ENCODE results near the gene KIAA1958.

KIAA1958 gene

DNA sequence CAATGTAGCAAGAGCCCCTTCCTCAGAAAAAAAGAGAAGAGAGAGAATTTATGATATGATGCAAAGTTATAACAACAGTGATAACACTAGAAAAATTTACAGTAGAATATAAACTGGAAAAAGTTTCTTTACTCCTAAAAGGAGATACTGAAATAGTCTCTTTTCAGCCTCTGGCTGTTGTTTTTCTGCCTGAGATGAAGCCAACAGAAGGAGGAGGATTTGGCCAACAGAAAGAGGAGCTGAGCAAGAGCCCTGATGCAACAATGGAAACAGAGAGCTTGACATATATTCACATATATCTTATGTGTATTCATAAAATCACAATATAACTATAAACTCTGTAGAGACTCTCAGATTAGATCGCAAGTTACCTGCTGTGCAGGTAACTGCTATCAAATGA, 122.2 kb downstream of the KIAA1958 start:
- DNase-seq = no peak

DNA sequence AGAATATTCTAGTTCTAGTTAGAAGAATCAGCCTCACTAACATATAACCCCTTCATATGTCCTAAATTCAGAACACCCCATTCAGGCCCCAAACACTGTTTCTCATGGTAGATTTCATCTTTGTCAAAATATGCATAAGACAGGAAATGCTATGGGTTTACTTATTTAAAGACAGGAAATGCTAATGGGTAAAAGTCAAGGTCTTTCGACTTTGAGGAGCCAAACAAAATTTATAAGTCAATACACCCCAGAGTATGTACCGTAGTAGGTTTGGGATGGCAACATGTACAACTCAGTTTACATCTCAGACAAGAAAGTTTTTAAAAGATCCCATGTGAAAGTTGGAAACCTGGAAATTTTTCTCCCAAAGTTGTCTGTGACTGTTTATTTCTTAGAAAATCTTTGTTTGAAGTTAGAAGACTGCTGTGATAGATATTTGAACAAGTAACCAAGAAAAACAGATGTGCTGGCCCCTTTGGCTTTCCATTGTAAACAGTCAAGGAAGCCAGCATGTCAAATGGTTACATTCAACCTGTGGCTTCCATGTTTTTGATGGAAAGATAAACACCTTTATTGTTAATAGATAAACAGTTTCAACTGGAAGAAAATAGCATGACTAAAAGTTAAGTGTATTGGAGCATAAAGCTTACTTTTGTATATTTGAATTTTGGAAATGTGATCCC, 129.1 kb downstream of the KIAA1958 start:
- DNase-seq = no peak

DNA sequence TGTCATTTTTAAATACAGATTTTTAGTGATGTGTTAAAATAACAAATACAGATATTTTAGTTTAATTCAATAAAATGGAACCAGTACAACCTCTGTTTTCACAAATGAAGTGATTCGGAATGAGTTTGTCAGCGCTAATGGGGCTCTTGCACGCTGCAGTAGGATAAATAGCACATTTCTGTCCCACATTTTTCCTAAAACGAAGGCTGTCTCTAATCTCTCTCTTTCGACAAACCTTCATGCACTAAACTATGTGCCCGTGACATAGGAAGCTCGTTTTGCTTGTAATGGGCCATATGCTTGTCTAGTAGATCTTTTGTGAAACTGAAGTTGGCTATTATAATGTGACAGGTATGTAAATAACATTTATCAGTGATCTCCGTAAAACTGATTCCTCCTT, 130.7 kb downstream of the KIAA1958 start:
- DNase-seq = no peak

DNA sequence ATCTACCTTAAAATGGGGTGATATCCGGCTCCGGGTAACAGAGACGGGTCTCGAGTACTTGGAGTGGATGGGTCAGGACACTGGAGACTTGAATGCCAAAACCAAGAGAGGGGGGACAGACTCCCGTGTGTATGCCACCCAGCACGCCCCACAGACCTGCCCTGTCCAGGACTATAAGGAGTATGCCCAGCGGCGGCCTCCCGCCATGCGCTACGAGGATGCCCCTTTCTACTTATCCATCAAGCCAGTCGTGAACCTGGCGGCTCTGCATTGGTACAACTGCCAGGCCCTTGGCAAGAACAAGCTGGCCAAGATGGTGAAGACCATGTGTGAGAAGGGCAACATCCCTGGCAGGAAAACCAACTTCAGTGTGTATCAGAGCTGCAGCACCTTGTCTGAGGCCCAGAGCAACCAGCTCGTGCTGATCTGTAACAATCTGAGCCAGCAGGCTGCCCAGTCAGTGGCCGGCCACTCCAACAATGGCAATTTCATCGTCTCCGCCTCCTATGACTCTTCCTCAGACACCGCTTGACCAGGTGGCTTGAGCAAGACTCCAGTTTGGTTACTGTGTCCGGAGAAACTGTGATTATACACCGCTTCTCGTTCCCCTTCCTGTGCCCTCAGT, 131.9 kb downstream of the KIAA1958 start:
- DNase-seq = no peak

DNA sequence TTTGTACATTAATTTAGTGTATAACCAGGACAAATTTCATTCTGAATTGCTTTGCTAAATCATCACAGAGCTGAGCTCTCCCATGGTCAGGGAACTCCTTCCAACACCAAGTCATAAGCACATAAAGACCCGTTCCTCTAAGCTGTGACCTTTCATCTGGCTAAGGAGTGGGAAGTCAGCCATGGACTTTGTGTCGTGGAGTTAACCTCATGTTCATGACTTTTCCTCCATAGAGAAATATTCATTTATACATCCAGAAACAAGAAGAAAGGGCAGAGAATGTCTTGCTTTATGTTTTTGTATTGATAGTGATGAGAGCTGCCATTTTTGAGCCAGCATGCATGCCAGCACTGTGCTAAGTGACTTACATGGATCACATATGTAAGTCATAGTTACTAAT, 133.8 kb downstream of the KIAA1958 start:
- DNase-seq = no peak

DNA sequence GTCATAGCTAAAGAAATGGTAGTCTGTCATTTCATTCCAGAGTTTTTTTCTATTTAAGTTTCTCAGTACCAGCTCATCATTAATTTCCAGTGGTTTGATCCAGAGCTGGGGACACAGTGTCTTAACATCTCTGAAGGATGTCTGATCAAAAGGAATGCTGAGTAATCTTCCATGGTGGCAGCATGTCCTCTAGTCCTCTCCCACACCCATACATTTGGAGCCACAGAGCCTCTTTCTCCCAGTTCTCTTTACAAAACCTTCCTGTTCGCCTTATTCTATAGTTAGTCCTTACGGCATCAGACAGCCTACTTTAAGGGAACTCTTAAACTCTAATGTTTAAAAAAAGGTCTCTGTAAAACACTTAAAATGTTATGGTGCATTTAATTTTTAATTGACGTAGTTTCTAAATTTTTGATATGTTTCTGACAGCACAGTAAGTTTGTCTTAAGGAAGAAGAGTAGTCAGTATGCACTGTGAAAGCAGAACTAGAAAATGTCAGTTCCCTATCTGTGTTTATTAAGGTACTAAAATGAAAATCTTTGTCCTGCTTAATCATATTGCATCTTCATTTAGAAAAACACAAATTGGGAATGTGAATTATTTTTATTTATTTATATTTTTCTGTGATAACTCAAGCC, 134.5 kb downstream of the KIAA1958 start:
- peak; percentile 56 for DNase-seq

DNA sequence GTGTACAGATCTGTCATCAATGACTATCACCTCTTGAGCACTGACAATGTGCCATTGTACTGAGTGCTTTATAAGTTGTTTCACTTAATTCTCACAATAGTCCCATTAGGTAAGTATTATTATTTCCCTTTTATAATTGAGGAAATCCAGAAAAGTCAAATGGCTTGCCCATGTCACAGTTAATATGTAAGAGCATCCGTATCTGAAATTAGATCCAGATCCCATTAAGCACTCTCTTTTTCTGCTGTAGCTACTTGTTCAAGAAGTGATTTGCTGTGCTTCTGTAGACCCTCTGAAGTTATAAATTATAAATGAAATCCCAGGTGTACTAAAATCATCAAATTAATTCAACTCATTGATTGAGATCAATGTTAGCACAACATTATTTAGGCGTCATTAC, 136.6 kb downstream of the KIAA1958 start:
- DNase-seq = no peak

DNA sequence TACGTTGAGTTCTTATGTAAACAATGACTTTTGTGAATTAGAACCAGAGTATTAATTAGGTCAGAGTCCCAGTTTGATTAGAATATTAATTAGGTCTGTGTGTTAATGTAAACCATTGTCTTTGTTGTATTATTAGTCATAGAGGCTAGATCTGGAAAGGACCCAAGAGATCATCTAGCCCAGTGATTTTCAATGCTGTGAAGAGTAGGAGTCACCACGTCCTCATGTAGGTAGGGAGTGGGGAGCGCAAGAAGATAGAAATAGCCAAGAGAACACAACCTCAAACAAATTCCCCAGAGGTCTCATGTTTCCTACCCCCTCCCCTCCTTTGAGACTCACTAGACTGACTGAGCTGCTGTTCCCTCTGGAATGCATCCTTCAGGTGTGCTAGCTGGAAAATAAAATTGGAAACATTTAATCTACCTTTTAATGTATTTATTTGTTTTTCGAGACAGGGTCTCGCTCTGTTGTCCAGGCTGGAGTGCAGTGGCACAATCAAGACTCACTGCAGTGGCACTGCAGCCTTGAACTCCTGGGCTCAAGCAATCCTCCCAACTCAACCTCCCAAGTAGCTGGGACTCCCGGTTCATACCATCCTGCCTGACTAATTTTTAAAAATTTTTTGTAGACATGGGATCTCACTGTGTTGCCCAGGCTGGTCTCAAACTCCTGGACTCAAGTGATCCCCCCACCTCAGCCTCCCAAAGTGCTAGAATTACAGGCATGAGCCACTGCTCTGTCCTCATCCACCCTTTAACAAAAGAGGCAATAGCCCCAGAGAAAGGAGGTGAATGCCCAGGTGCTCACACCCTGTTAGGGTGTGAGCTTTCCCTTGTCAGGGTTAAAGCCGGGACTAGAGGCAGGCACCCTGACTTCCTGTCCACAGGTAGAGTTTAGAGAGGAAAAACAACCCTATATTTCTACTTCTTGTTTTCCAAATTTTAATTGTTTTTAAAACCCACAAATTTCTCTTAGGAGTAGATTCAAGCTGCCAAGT, 138.4 kb downstream of the KIAA1958 start:
- no peak for DNase-seq

DNA sequence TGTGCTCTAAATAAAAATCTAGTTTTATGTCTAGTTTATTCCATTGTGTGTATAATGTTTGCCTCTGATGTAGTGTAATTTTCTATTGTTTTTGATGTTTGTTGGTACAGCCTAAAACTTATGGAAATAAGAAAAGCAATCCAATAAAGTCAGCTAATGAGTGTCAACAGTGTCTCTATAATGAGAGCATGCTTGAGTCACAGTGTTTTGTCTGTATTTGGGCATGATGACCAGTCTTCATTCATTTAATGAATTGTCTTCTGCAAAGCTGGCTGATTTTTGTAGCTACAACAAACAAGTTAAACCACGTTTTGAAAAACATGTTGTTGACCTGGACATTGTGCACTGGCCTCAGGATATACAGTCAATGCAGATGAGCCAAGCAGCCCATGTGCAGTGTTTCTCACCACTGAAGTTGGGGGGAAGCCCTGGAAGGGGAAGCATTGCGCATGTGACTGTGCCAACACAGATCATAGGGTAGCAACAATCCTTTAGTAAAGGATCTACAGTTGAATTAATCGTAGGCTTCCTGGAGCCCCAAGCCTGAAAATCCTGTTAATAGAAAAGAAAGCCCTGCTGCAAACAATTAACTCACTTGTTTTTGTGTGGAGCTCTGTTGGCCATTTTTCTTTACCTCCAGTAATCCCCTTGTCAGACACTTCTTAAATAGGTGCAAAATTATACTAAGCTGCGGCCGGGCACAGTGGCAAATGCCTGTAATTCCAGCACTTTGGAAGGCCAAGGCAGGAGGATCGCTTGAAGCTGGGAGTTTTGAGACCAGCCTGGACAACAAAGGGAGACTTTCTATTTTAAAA, 143.3 kb downstream of the KIAA1958 start:
- DNase-seq = no peak

DNA sequence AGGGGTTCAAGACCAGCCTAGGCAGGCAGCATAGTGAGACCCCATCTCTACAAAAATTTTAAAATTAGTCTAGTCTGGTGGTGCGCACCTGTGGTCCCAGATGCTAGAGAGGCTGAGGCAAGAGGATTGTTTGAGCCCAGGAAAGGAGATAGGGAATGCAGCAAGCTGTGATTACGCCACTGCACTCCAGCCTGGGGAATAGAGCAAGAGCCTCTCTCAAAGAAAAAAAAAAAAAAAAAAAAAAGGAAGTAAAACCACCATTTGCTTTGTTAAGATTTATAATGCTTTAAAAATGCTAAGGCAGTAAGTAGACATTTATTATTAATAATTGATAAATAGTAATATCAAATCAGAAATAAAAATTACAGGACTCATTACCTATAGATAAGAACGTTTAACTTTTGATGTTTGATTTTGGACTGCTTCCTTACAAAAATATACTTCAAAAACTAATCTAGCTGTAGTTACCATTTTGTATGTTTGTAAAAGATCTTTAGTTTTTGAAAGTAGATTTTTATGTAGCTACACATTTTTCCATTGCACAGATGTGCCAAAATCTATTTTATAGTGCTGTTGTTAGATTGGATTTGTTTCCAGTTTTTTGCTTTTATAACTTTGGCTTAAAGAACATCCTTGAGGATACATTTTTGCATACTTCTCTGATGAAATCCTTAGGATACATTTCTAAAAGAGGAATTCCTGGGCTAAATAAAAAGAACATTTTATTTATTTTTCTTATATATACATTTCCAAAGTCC, 144.9 kb downstream of the KIAA1958 start:
- DNase-seq = peak; percentile 56

DNA sequence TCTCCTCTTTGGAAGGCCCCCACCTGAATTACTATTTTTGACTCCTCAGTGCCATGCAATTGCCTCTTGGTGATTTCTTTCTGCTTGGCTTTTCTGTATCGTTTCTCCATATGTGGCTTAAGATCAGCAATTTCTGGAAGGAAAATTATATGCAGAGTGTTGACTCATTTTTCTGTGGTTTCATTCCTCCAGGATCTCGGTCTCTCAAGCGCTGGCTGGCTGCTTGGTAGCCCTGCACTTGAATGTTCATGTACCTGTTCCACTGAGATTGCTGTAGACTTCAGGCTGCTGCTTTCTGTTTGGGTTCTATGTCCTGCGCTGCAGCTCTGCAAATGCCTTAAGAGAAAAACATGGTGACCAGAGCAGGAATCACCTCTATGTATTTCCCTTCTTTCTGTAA, 153.7 kb downstream of the KIAA1958 start:
- DNase-seq = no peak

DNA sequence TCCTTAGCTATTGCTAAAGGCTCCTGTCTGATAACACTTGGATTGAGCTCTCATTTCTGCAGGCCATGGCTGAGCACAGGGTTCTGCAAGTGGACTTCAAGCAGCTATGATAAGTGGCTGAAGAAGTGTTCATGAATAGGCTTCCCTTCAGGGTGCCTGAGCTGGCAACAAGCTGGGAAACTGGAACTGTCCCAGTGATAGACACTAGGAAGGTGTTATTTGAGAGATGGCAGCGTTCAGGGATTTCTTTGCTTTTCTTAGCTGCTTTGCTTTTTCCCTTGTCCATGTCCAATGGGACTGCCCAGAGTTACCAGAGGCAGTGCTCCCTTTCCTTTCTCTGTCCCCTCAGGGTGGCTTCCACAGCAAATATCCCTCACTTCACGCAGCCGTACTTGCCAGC, 155.5 kb downstream of the KIAA1958 start:
- DNase-seq = no peak

DNA sequence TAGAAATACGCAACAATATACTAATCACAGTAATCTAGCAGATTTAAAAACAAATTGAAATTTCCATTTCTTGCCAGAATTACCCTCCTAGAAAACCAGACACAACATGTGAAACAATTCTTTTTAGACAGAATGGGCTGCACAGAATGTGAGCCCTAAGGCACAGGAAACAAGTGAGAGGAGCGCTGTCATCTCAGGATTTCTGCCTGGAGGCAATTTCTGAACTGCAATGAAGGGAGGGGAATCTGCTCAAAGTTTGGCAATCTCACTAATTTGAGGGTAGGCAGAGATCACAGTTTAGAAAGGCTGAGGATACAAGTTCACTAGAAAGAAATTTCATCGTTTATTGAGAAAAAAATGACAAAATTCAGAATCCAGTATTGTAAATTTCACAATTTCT, 161.0 kb downstream of the KIAA1958 start:
- DNase-seq = no peak

DNA sequence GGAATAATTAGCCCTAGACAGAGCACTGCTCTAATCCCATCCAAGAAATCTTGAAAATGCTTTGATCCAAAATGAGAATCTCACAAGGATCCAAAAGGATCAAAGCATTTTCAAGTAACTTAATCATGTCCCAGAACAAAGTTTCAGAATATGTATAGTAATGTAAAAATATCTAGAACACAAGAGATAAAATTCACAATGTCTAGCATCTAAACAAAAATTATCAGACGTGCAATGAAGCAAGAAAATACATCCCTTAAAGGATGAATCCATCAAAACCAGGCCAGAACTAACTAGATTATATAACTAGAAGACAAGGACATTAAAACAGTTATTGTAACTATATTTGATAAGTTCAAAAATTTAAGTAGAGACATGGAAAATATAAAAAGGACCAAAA, 162.0 kb downstream of the KIAA1958 start:
- DNase-seq = no peak

DNA sequence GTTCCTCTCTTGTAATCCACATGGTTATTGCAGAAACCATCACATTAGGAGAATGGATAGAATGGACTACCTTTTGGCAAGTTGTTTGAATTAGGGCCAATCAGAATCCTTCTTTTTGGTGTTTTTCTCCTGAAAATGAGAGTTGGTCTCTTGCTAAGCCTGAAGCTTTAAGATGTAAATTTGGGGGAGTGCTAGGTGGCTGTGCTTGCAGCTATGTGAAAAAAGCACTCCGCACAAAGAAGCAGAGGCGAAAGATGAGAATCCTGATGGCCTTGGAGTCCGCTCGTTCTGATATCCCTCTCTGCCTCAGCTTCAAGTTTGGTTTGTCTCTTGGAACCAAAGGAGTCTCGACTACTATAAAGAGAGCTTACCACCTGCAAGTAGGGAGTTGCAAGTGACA, 167.7 kb downstream of the KIAA1958 start:
- DNase-seq = no peak

DNA sequence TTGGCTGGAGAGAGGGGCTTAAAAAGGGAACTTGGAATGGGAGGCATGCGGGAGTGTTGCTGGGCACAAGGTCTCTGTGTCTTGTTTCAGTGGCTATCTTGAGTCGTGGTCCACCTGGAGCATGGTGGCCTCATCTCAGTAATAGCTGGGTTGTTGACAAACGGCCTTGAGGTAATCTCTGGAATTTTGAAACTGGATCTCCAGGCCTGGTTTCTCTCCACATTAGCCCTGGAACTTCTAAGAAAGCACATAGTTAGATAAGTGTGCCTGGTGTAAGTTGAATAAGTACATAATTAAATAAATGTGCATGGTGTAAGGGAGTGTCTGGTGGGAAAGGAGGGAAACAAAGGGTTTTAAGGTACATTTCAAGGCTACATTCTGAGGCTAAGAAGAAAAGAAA, 169.0 kb downstream of the KIAA1958 start:
- no peak for DNase-seq

DNA sequence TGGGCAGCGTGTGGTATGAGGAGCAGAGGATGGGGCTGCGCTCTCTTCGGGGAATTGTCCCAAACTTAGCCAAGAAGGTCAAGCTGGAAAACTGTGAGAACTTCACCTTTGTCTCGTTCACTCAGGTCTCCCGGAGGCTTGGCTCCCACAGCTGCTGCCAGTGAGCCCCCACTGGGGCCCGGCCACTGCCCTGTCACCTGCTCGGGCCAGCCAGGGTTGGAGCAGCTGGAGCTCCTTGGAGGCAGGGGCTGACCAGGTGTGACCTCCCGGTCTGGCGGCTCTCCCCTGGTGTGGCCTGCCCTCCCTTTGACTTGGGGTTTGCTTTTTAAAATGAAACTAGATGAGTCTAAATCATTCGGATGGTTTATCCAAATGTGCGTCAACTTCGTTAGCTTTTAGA, 173.3 kb downstream of the KIAA1958 start:
- no peak for DNase-seq

DNA sequence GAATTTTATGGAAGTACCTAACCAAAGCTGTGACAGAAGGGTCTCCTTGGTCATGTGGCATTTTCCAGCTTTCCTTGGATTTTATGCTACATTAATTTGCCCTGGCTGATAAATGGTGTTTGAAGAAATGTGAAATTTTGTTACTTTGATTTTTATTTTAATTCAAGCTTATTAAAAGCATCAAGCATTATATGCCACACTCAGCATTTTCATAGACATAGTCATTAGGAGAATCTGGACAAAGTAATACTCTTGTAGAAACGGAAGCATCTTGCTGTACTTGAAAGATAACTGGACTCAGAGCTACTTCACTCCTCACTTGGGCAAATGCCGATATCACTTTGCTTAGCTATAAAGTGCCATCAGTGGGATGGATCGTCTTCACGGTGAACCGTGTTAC, 177.1 kb downstream of the KIAA1958 start:
- no peak for DNase-seq

DNA sequence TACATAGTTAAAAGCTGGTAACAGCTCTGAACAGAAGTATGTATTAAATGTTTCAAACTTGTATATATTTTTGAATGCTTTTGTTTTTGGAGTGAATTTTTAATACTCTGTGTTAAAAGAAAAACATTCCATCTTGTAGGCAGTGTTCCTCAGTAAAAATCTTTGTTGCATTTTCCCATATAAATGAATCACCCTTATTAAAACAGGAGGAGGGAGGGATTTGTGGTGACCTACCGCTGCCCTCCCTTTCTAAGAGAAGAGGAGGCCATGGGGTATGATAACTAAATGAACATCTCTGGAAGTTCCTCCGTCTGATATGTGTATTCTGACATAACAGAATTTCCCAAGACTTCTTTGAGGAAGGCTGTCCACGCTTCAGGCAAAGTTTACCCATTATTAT, 177.9 kb downstream of the KIAA1958 start:
- DNase-seq = no peak

DNA sequence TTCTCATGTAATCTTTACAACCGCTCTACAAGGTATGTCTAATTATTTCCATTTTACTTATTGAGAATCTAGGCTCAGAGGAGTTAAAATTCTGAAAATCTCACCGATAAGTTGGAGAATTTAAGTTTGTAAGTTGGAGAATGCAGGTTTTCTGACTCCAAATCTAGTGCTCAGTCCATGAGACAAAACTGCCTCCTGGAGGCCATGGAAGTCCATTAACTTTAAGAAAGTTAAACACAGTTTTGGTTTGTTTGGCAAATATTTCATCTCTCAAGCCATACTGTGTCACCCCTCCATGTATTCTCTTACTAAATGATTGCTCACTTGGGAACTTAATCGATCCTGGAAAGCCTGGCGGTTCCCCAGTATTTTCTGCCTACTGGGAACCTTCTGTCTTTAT, 178.7 kb downstream of the KIAA1958 start:
- no peak for DNase-seq

DNA sequence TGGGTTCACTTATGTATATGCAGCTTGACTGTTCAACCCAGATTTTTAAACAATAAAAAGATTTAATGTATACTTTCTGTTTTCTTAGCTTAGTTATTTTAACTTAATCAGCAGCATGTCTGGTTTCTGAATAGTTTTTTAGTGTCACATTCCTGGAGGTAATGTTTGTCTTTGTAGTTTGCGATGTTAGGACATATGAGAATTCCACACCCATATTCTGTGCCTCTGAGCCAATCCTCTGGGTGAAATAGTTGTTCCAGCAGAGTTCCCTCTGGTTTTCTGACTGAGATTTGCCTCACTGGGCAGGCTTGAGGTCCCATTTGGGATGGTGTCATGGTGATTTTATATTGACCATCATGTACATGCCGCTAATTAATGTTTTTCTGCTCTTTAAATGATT, 182.7 kb downstream of the KIAA1958 start:
- DNase-seq = no peak

Data from MV-4-11 (cell line).